Retinal pigment epithelial cell (primary cell): Measurements from ENCODE around the gene SLC35A4.

Experiments
- DNase-seq: peaks from one replicate; pipeline ENCODE4 v3.0.0-alpha.2; 2010; ENCODE audit warnings: low read depth
- H3K4me3 ChIP-seq: 2 replicates; pipeline ENCODE4 v1.5.1; 2011; ENCODE audit warnings: mild to moderate bottlenecking, low read length, control low read depth, moderate library complexity
- TF ChIP-seq, protein P1 (sequence below): conservative IDR thresholded peaks from 2 replicates; pipeline ENCODE4 v1.5.1; 2011; ENCODE audit warnings: low read depth, low read length, control low read depth, inconsistent platforms

The SLC35A4 gene

GRCh38 chr5:140546851-140547507 lies 17.6 kb upstream of the SLC35A4 start:
- TF ChIP-seq, protein P1, sequence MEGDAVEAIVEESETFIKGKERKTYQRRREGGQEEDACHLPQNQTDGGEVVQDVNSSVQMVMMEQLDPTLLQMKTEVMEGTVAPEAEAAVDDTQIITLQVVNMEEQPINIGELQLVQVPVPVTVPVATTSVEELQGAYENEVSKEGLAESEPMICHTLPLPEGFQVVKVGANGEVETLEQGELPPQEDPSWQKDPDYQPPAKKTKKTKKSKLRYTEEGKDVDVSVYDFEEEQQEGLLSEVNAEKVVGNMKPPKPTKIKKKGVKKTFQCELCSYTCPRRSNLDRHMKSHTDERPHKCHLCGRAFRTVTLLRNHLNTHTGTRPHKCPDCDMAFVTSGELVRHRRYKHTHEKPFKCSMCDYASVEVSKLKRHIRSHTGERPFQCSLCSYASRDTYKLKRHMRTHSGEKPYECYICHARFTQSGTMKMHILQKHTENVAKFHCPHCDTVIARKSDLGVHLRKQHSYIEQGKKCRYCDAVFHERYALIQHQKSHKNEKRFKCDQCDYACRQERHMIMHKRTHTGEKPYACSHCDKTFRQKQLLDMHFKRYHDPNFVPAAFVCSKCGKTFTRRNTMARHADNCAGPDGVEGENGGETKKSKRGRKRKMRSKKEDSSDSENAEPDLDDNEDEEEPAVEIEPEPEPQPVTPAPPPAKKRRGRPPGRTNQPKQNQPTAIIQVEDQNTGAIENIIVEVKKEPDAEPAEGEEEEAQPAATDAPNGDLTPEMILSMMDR: no peak
- no peak for DNase-seq
- no peak overlapping the region for H3K4me3 ChIP-seq

DNA sequence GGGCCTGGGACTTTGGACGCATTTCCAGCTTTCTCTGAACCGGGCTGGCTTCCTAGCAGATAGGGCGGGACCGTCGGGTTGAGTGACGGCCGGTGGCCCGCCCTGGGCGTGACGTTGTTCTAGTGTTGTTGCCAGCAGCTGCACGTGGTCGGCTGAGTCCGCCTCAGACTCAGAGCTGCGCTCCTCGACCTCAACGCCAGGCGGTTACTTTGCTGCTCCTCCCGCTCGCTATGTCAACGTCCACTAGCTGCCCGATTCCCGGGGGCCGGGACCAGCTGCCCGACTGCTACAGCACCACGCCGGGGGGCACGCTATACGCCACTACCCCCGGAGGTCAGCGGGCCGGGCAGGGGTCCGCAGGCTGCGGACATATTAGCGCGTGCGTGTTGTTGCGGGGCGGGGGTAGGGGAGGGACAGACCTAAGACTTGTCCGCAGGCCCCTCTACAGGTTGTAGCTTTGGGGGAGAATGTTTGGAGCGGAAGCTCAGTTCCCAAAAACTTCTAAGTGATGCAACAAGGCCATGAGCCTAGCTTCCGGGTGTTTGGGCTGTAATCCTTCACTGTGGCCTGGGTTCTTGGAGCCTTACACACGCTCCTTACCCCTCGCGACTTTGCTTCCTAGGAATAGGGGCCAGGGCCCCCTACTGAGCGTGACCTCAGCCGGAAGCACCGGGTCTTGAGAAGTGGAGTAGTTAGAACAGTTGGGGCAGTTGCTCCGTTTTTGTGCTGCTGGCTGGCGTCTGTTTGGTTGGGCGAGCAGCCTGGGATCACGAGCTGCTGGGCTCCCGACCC lies 16.9 kb upstream of the SLC35A4 start, which contains the start of gene EIF4EBP3:
Gene EIF4EBP3 (plus strand): TSS at position 155 of the 792 bp plus-strand sequence. CDS start 76 bp downstream, at position 231.
- peak; percentile 87 for DNase-seq
- TF ChIP-seq, protein P1: peak; percentile 45
- H3K4me3 ChIP-seq: peak within 1 kb of the TSS; percentile 51

GRCh38 chr5:140548300-140548688 lies 16.3 kb upstream of the SLC35A4 start:
- H3K4me3 ChIP-seq: peak overlapping the region; percentile 51
- TF ChIP-seq, protein P1: no peak
- no peak for DNase-seq

DNA sequence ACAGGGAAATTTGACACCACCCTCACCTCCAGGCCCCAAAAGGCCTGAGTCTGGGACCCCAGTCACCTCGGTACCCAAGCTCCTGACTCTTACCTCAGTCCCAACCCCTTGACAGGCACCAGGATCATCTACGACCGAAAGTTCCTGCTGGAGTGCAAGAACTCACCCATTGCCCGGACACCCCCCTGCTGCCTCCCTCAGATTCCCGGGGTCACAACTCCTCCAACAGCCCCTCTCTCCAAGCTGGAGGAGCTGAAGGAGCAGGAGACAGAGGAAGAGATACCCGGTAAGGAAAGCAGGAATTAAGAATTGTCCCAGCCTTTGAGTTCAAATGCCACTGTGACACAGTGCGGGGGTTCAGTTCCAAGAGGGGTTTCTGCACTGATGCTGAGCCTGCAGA lies 15.8 kb upstream of the SLC35A4 start:
- no peak for DNase-seq
- H3K4me3 ChIP-seq: no peak overlapping the region
- TF ChIP-seq, protein P1: no peak

DNA sequence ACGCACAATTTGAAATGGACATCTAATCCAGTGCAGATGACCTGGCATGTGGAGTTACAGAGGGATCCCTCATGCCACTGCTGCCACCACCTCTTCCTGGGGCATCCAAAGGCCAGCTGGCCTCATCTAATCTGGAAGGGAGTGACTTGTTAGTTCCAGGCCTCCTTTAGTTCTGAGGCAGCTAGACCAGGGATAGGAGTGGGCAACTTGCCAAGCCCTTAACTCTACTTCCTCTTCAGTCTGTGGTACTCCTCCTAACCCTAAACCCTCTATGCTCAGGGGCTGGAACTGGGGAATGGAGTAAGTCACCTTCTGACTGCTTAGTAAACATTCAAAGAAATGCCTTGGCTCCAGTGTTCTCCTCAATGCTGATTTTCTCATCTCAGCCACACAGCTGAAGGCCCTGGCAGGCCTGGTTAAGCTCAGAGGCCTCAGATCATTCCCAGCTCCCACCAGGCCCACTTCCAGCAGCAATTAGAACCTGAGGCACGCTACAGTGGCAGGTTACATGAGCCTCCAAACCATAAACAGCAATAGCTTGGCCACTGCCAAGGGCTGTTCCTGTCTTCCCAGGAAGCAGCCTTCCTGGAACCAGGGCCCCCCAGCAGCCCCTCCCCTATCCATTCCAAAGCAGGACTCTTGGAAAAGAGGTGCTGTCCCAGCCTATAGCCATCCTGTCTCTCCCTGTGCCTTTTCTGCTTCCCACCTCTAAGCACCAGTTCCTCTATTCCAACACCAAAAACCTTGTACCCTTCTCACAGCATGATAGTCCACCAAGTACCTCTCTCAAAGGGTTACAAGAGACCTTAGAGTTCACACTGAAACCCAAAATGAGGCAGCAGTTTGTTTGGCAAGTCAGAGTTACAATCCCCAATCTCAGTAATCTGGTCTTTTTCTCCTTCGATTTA lies 15.1 kb upstream of the SLC35A4 start:
- TF ChIP-seq, protein P1: no peak
- H3K4me3 ChIP-seq: no peak overlapping the region
- DNase-seq: no peak

DNA sequence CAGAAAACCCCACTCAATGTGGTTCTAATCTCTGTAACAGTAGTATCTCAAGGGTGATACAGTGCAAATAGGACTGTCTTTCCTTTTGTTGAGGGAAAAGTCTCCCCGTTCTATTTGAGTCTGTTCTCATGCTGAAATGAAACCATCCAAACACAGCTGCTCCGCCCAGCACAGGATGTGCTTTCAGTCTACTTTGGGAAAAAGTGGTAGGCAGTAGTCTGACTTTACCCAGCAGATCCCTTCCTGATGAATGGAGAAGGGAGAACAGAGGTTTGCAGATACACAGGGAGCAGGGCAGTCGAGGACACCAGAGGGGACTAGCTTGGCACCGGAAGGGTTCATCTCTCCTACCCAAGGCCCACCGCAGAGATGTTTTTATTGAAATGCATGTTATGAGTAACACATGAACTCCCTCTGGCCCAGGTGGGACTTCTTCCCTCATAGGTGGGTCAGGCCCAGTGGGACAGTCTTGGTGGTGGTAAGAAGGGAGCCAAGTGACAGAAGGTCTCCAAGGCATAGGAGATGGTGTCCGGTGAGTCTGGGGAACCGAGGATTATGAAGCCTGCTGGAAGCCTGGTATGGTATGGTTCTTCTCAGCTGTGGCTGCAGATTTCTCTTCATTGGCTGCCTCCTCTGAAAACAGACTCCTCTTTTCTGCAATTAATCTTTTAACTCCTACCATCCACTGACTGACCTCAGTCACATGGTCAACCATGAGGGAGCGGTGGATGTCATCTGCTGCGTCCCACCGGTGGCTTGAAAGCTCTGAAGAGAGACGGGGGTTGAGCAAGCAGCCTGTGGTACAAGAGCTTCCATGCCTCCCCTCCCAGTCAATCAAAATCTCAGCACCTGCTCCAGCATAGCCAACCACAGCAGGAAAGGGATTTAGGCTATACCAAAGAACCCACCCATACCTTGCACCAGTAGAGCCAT lies 14.2 kb upstream of the SLC35A4 start:
- no peak overlapping the region for H3K4me3 ChIP-seq
- no peak for DNase-seq
- TF ChIP-seq, protein P1: no peak
